ENCODE measurements around the gene RNASE7. TPM values are rescaled to one million over a fixed set of nuclear protein-coding genes. Genes with fewer than 3 reads are reported as not detected.

The RNASE7 gene
- total and polyA plus RNA-seq, 9 donors = 0.13 to 0.27 (median 0.18) TPM; not detected in 6

- 71% methylated on average over 6 of the region's 8 CpGs for WGBS (ENCODE audit: insufficient coverage)
- Histone ChIP-seq H3K4me1 (ENCODE audit: control insufficient read depth, insufficient read depth, low read length) (peaks cover 35% of the 10 kb centered on the region), H3K36me3 (ENCODE audit: control insufficient read depth, insufficient read depth, low read length) (no peaks in the 10 kb centered on the region), H3K9me3 (replicated peaks; ENCODE audit: control insufficient read depth, low read depth, low read length) (no peaks in the 10 kb centered on the region), H3K27me3 (ENCODE audit: control insufficient read depth, insufficient read depth, low read length) (no peaks in the 10 kb centered on the region), H3K4me3 (ENCODE audit: low read length) (no peak overlapping the region), H3K27ac (ENCODE audit: low read length) (no peak overlapping the region)
- DNase-seq = no peak
Observed at GRCh38 chr14:21042918-21043317, 756 bp downstream of the RNASE7 start.

- Histone ChIP-seq H3K36me3 (ENCODE audit: control insufficient read depth, insufficient read depth, low read length) (no peaks in the 10 kb centered on the region), H3K4me1 (ENCODE audit: control insufficient read depth, insufficient read depth, low read length) (peaks cover 29% of the 10 kb centered on the region), H3K27me3 (ENCODE audit: control insufficient read depth, insufficient read depth, low read length) (no peaks in the 10 kb centered on the region), H3K9me3 (replicated peaks; ENCODE audit: control insufficient read depth, low read depth, low read length) (no peaks in the 10 kb centered on the region), H3K27ac (ENCODE audit: low read length) (no peak overlapping the region), H3K4me3 (ENCODE audit: low read length) (no peak overlapping the region)
- DNase-seq = no peak
- WGBS (ENCODE audit: insufficient coverage) = no CpG with 5 or more reads among the region's 2 CpGs
Observed at GRCh38 chr14:21043387-21043973, 1.3 kb downstream of the RNASE7 start.

GRCh38 chr14:21043974-21044618 lies 1.9 kb downstream of the RNASE7 start:
- Histone ChIP-seq H3K4me1 (ENCODE audit: control insufficient read depth, insufficient read depth, low read length) (peaks cover 23% of the 10 kb centered on the region), H3K4me3 (ENCODE audit: low read length) (no peak overlapping the region)

DNA sequence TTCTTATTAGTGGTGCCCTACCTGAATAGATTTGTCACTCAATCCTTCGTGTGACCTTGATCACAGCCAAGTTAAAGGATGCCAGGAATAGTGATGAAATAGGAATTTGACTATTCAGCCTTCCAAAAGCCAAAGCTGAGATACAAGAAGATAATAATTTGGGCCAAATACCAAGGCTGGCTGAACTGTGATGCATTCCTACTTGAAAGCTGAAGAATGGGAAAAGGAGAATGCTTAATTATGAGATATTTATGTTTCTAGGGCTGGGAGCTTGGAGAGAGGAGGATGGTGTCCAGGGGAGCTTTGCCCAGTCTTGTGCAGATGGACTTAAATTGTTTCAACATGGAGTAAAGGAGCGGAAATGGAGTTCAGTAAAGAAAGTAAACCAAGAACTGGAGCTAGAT lies 5.2 kb downstream of the RNASE7 start:
- H3K4me1 ChIP-seq (ENCODE audit: control insufficient read depth, insufficient read depth, low read length) = peaks cover 13% of the 10 kb centered on the region
- no peak for DNase-seq
- no peaks in the 10 kb centered on the region for H3K27me3 ChIP-seq (ENCODE audit: control insufficient read depth, insufficient read depth, low read length)
- no peak overlapping the region for H3K27ac ChIP-seq (ENCODE audit: low read length)
- 80% methylated on average over 1 of the region's 2 CpGs for WGBS (ENCODE audit: insufficient coverage)
- no peak overlapping the region for H3K4me3 ChIP-seq (ENCODE audit: low read length)
- no peaks in the 10 kb centered on the region for H3K36me3 ChIP-seq (ENCODE audit: control insufficient read depth, insufficient read depth, low read length)
- no peaks in the 10 kb centered on the region for H3K9me3 ChIP-seq (replicated peaks; ENCODE audit: control insufficient read depth, low read depth, low read length)

More at GRCh38 chr14:21043974-21044618, 1.9 kb downstream of the RNASE7 start:
- H3K27ac ChIP-seq (ENCODE audit: low read length) = no peak overlapping the region
- H3K27me3 ChIP-seq (ENCODE audit: control insufficient read depth, insufficient read depth, low read length) = no peaks in the 10 kb centered on the region
- DNase-seq = no peak
- WGBS (ENCODE audit: insufficient coverage) = no CpG with 5 or more reads among the region's 6 CpGs
- H3K9me3 ChIP-seq (replicated peaks; ENCODE audit: control insufficient read depth, low read depth, low read length) = no peaks in the 10 kb centered on the region
- no peaks in the 10 kb centered on the region for H3K36me3 ChIP-seq (ENCODE audit: control insufficient read depth, insufficient read depth, low read length)

- Histone ChIP-seq H3K4me3 (ENCODE audit: low read length) (no peak overlapping the region), H3K36me3 (ENCODE audit: control insufficient read depth, insufficient read depth, low read length) (no peaks in the 10 kb centered on the region), H3K4me1 (ENCODE audit: control insufficient read depth, insufficient read depth, low read length) (peaks cover 3% of the 10 kb centered on the region), H3K27ac (ENCODE audit: low read length) (no peak overlapping the region), H3K9me3 (replicated peaks; ENCODE audit: control insufficient read depth, low read depth, low read length) (no peaks in the 10 kb centered on the region), H3K27me3 (ENCODE audit: control insufficient read depth, insufficient read depth, low read length) (no peaks in the 10 kb centered on the region)
- no peak for DNase-seq
- no CpG with 5 or more reads among the region's 2 CpGs for WGBS (ENCODE audit: insufficient coverage)
Observed at GRCh38 chr14:21048638-21049037, 6.5 kb downstream of the RNASE7 start.

DNA sequence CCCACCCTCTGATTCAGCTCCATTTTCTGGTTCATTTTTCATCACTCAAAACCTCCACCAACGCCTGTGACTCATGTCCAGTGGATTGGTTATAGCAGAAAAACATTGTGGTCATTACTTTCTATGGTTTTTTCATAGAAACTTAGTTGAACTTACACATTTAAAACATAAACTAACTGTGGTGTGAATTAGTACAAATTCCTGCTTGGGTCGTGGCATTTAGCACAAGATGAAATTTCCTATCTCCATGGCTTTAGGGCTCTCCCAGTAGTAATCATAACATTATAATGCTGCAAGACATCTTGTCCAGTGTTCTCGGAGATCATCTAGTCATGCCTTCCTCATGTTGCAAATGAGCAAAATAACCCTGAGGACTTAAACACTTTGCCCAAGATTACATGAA lies 7.1 kb downstream of the RNASE7 start:
- 100% methylated on average over 1 of the region's 3 CpGs for WGBS (ENCODE audit: insufficient coverage)
- Histone ChIP-seq H3K36me3 (ENCODE audit: control insufficient read depth, insufficient read depth, low read length) (no peaks in the 10 kb centered on the region), H3K27ac (ENCODE audit: low read length) (no peak overlapping the region), H3K9me3 (replicated peaks; ENCODE audit: control insufficient read depth, low read depth, low read length) (no peaks in the 10 kb centered on the region), H3K4me3 (ENCODE audit: low read length) (no peak overlapping the region), H3K4me1 (ENCODE audit: control insufficient read depth, insufficient read depth, low read length) (peaks cover under 1% of the 10 kb centered on the region), H3K27me3 (ENCODE audit: control insufficient read depth, insufficient read depth, low read length) (no peaks in the 10 kb centered on the region)
- DNase-seq = no peak

DNA sequence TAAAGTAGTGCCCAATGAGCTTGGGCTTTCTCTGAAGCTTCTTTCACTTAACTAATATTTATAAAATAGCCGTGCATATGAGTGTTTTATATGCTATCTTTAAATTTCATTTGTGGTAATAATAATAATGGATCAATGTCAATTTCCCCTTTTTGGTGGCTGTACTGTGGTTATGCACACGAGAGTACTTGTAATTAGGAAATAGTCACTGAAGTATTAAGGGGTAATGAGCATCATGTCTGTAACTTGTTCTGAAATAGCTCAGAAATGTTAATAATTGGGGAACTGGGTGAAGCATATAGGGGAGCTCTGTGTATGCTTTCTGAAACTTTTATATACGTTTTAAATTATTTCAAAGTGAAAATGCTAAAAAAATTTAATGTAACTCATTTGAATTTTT lies 8.4 kb downstream of the RNASE7 start:
- no peak for DNase-seq
- WGBS (ENCODE audit: insufficient coverage) = 100% methylated on average over 1 of the region's 3 CpGs
- H3K9me3 ChIP-seq (replicated peaks; ENCODE audit: control insufficient read depth, low read depth, low read length) = no peaks in the 10 kb centered on the region

DNA sequence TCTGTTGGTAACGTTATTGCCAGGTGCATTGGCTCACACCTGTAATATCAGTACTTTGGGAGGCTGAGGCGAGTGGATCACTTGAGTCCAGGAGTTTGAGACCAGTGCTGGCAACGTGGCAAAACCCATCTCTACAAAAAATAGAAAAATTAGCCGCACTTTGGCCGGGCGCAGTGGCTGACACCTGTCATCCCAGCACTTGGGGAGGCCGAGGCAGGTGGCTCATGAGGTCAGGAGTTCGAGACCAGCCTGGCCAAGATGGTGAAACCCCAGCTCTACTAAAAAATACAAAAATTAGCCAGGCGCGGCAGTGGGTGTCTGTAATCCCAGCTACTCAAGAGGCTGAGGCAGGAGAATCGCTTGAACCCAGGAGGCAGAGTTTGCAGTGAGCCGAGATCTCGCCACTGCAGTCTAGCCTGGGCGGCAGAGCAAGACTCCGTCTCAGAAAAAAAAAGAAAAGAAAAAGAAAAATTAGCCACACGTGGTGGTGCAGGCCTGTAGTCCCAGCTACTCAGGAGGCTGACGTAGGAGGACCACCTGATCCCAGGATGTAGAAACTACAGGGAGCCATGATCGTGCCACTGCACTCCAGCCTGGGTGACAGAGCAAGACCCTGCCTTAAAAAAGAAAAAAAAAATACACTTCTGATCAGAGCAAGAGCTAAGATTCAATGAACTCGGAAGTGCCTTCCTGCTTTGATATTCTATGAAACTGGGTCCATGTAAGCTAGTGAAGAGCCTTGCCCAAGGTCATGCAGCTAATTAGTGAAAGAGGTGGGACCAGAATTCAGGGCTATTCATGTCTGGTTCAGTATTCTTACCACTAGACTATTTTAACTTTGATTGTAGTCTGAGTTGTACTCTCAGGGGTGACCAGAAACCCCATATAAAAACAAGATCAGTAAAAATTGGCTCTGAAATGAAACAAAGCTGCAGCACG lies 11.3 kb downstream of the RNASE7 start:
- Histone ChIP-seq H3K27ac (ENCODE audit: low read length) (no peak overlapping the region), H3K27me3 (ENCODE audit: control insufficient read depth, insufficient read depth, low read length) (no peaks in the 10 kb centered on the region), H3K4me3 (ENCODE audit: low read length) (no peak overlapping the region), H3K36me3 (ENCODE audit: control insufficient read depth, insufficient read depth, low read length) (no peaks in the 10 kb centered on the region), H3K4me1 (ENCODE audit: control insufficient read depth, insufficient read depth, low read length) (peaks cover 17% of the 10 kb centered on the region), H3K9me3 (replicated peaks; ENCODE audit: control insufficient read depth, low read depth, low read length) (no peaks in the 10 kb centered on the region)
- DNase-seq = no peak
- WGBS (ENCODE audit: insufficient coverage) = 88% methylated on average over 16 of the region's 20 CpGs

More for the DNA sequence above, 8.4 kb downstream of the RNASE7 start:
- Histone ChIP-seq H3K4me3 (ENCODE audit: low read length) (no peak overlapping the region), H3K27me3 (ENCODE audit: control insufficient read depth, insufficient read depth, low read length) (no peaks in the 10 kb centered on the region), H3K36me3 (ENCODE audit: control insufficient read depth, insufficient read depth, low read length) (no peaks in the 10 kb centered on the region), H3K4me1 (ENCODE audit: control insufficient read depth, insufficient read depth, low read length) (peaks cover 2% of the 10 kb centered on the region), H3K27ac (ENCODE audit: low read length) (no peak overlapping the region)

GRCh38 chr14:21054123-21054767 lies 12.1 kb downstream of the RNASE7 start:
- no peaks in the 10 kb centered on the region for H3K9me3 ChIP-seq (replicated peaks; ENCODE audit: control insufficient read depth, low read depth, low read length)
- H3K4me3 ChIP-seq (ENCODE audit: low read length) = no peak overlapping the region
- H3K27me3 ChIP-seq (ENCODE audit: control insufficient read depth, insufficient read depth, low read length) = no peaks in the 10 kb centered on the region
- H3K27ac ChIP-seq (ENCODE audit: low read length) = no peak overlapping the region
- peaks cover 21% of the 10 kb centered on the region for H3K4me1 ChIP-seq (ENCODE audit: control insufficient read depth, insufficient read depth, low read length)
- WGBS (ENCODE audit: insufficient coverage) = no CpG with 5 or more reads among the region's 3 CpGs
- no peaks in the 10 kb centered on the region for H3K36me3 ChIP-seq (ENCODE audit: control insufficient read depth, insufficient read depth, low read length)
- DNase-seq = no peak

- no CpG with 5 or more reads among the region's 4 CpGs for WGBS (ENCODE audit: insufficient coverage)
- no peak for DNase-seq
- no peak overlapping the region for H3K4me3 ChIP-seq (ENCODE audit: low read length)
Observed at GRCh38 chr14:21054768-21055145, 12.6 kb downstream of the RNASE7 start.

More at GRCh38 chr14:21054768-21055145, 12.6 kb downstream of the RNASE7 start:
- no peaks in the 10 kb centered on the region for H3K27me3 ChIP-seq (ENCODE audit: control insufficient read depth, insufficient read depth, low read length)
- H3K27ac ChIP-seq (ENCODE audit: low read length) = no peak overlapping the region
- H3K36me3 ChIP-seq (ENCODE audit: control insufficient read depth, insufficient read depth, low read length) = no peaks in the 10 kb centered on the region
- no peaks in the 10 kb centered on the region for H3K9me3 ChIP-seq (replicated peaks; ENCODE audit: control insufficient read depth, low read depth, low read length)
- peaks cover 21% of the 10 kb centered on the region for H3K4me1 ChIP-seq (ENCODE audit: control insufficient read depth, insufficient read depth, low read length)

Data from muscle of leg (tissue), 11 donors.